ENCODE results near the gene EI24.
A peak's percentile ranks its signal among the peaks of the same experiment; 100 is the strongest.
"Not testable (repeated sequence)": the region's sequence is repeated elsewhere in the genome, so short reads cannot be mapped to it uniquely, and the experiment has no call there.

The EI24 gene

GRCh38 chr11:125568970-125569914 is at the start of gene EI24:
EI24 (plus strand) TSS chr11:125569477; CDS start chr11:125572528, 3,051 bp downstream.
- no peak for FAIRE-seq

- no peak for FAIRE-seq
Measured at GRCh38 chr11:125519860-125520834, 49.1 kb upstream of the EI24 start.

- no peak for FAIRE-seq
Measured at GRCh38 chr11:125525303-125525702, 44.0 kb upstream of the EI24 start.

GRCh38 chr11:125532668-125533067 is 36.6 kb upstream of the EI24 start:
- FAIRE-seq: no peak

GRCh38 chr11:125535585-125535984 is 33.7 kb upstream of the EI24 start:
- no peak for FAIRE-seq

- FAIRE-seq: not testable (repeated sequence)
Measured at GRCh38 chr11:125536834-125537233, 32.4 kb upstream of the EI24 start.

GRCh38 chr11:125542709-125543108 is 26.6 kb upstream of the EI24 start:
- FAIRE-seq: peak; percentile 91

GRCh38 chr11:125550780-125551179 is 18.5 kb upstream of the EI24 start:
- FAIRE-seq: no peak

- FAIRE-seq: no peak
Measured at GRCh38 chr11:125551835-125552342, 17.4 kb upstream of the EI24 start.

GRCh38 chr11:125552927-125553326 is 16.4 kb upstream of the EI24 start:
- no peak for FAIRE-seq

- no peak for FAIRE-seq
Measured at GRCh38 chr11:125553357-125553756, 15.9 kb upstream of the EI24 start.

- FAIRE-seq: no peak
Measured at GRCh38 chr11:125554038-125554437, 15.2 kb upstream of the EI24 start.

- FAIRE-seq: no peak
Measured at GRCh38 chr11:125559888-125560287, 9.4 kb upstream of the EI24 start.

- FAIRE-seq: no peak
Measured at GRCh38 chr11:125561924-125562323, 7.4 kb upstream of the EI24 start.

GRCh38 chr11:125562430-125562829 is 6.8 kb upstream of the EI24 start:
- no peak for FAIRE-seq

GRCh38 chr11:125564357-125564756 is 4.9 kb upstream of the EI24 start:
- no peak for FAIRE-seq

GRCh38 chr11:125566235-125566634 is 3.0 kb upstream of the EI24 start:
- no peak for FAIRE-seq

GRCh38 chr11:125569915-125570621 is 791 bp downstream of the EI24 start:
- FAIRE-seq: no peak

GRCh38 chr11:125570952-125571351 is 1.7 kb downstream of the EI24 start:
- FAIRE-seq: no peak

GRCh38 chr11:125572916-125573315 is 3.6 kb downstream of the EI24 start:
- FAIRE-seq: no peak

- not testable (repeated sequence) for FAIRE-seq
Measured at GRCh38 chr11:125577181-125577580, 7.9 kb downstream of the EI24 start.

GRCh38 chr11:125578783-125579182 is 9.5 kb downstream of the EI24 start:
- FAIRE-seq: no peak

GRCh38 chr11:125579811-125580210 is 10.5 kb downstream of the EI24 start:
- FAIRE-seq: no peak

All from A204.1 (cell line).